ENCODE data around the gene SYCP2.

- TF ChIP-seq, protein P1, sequence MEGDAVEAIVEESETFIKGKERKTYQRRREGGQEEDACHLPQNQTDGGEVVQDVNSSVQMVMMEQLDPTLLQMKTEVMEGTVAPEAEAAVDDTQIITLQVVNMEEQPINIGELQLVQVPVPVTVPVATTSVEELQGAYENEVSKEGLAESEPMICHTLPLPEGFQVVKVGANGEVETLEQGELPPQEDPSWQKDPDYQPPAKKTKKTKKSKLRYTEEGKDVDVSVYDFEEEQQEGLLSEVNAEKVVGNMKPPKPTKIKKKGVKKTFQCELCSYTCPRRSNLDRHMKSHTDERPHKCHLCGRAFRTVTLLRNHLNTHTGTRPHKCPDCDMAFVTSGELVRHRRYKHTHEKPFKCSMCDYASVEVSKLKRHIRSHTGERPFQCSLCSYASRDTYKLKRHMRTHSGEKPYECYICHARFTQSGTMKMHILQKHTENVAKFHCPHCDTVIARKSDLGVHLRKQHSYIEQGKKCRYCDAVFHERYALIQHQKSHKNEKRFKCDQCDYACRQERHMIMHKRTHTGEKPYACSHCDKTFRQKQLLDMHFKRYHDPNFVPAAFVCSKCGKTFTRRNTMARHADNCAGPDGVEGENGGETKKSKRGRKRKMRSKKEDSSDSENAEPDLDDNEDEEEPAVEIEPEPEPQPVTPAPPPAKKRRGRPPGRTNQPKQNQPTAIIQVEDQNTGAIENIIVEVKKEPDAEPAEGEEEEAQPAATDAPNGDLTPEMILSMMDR (conservative IDR thresholded peaks at IDR 0.05): no peak
- no peak for TF ChIP-seq ZFX (IDR thresholded peaks at IDR 0.05)
Observed at GRCh38 chr20:59895908-59896307, 37.5 kb downstream of the SYCP2 start.

Data from C4-2B (cell line).